Neural progenitor cell (in vitro differentiated cells): ENCODE measurements around the gene ASL. TPM values are rescaled to one million over a fixed set of nuclear protein-coding genes. Genes with fewer than 3 reads are reported as not detected.
"Not testable (repeated sequence)": the region's sequence is repeated elsewhere in the genome, so short reads cannot be mapped to it uniquely, and the experiment has no call there.

ENCODE experiments used
- DNase-seq: peaks from one replicate; pipeline ENCODE4 v3.0.0-alpha.2; 2016; ENCODE audit warnings: low spot score
- H2AFZ ChIP-seq: fragments of 200-600 bp; sonication (generic); replicated peaks from 2 replicates; pipeline ENCODE4 v1.6.1; 2016; ENCODE audit warnings: antibody characterized with exemption
- H3F3A ChIP-seq: fragments of 200-600 bp; sonication (generic); 2 replicates; pipeline ENCODE4 v1.6.1; 2016; ENCODE audit warnings: antibody characterized with exemption, low read depth
- H3K27ac ChIP-seq: fragments of 200-600 bp; sonication (generic); 2 replicates; pipeline ENCODE4 v1.5.1; 2016; ENCODE audit warnings: mild to moderate bottlenecking
- H3K27me3 ChIP-seq: fragments of 200-600 bp; sonication (generic); 2 replicates; pipeline ENCODE4 v1.6.1; 2016; ENCODE audit warnings: mild to moderate bottlenecking, moderate library complexity
- H3K36me3 ChIP-seq: fragments of 200-600 bp; sonication (generic); 2 replicates; pipeline ENCODE4 v1.5.1; 2016
- H3K4me1 ChIP-seq: fragments of 200-600 bp; sonication (generic); 2 replicates; pipeline ENCODE4 v1.6.1; 2016; ENCODE audit warnings: mixed run types
- H3K4me2 ChIP-seq: fragments of 200-600 bp; sonication (generic); 2 replicates; pipeline ENCODE4 v1.6.1; 2016
- H3K4me3 ChIP-seq: fragments of 200-600 bp; sonication (generic); 2 replicates; pipeline ENCODE4 v1.5.1; 2016
- H3K79me2 ChIP-seq: fragments of 200-600 bp; sonication (generic); 2 replicates; pipeline ENCODE4 v1.6.1; 2016; ENCODE audit warnings: low read depth
- H3K9ac ChIP-seq: fragments of 200-600 bp; sonication (generic); 2 replicates; pipeline ENCODE4 v1.6.1; 2016
- H3K9me3 ChIP-seq: fragments of 200-600 bp; sonication (generic); 2 replicates; pipeline ENCODE4 v1.5.1; 2016; ENCODE audit warnings: low read depth
- H4K20me1 ChIP-seq: fragments of 200-600 bp; sonication (generic); 2 replicates; pipeline ENCODE4 v1.6.1; 2016; ENCODE audit warnings: low read depth
- H3K27ac Mint-ChIP-seq: 3 replicates; pipeline ENCODE4 v1.8.0; 2021; ENCODE audit warnings: mixed read lengths
- H3K27me3 Mint-ChIP-seq: 2 replicates; pipeline ENCODE4 v1.8.0; 2022; ENCODE audit warnings: low read depth, mild to moderate bottlenecking, inconsistent platforms, moderate library complexity, mixed read lengths; ENCODE audit not compliant: insufficient read depth
- H3K36me3 Mint-ChIP-seq: 3 replicates; pipeline ENCODE4 v1.8.0; 2021; ENCODE audit warnings: mixed read lengths
- H3K4me1 Mint-ChIP-seq: 3 replicates; pipeline ENCODE4 v1.8.0; 2021; ENCODE audit warnings: mixed read lengths
- H3K4me3 Mint-ChIP-seq: 3 replicates; pipeline ENCODE4 v1.8.0; 2021; ENCODE audit warnings: mild to moderate bottlenecking, moderate library complexity, mixed read lengths
- H3K9me3 Mint-ChIP-seq: 3 replicates; pipeline ENCODE4 v1.8.0; 2020; ENCODE audit warnings: mixed read lengths
- CTCF ChIP-seq: fragments of 200-600 bp; sonication (generic); IDR thresholded peaks from 2 replicates; pipeline ENCODE4 v1.5.1; 2017; ENCODE audit warnings: antibody characterized with exemption, mild to moderate bottlenecking
- EZH2 ChIP-seq: fragments of 200-600 bp; sonication (generic); IDR thresholded peaks from 2 replicates; pipeline ENCODE4 v1.6.1; 2017; ENCODE audit warnings: antibody characterized with exemption, mild to moderate bottlenecking, moderate library complexity
- EZH2phosphoT487 ChIP-seq: fragments of 200-600 bp; sonication (generic); IDR thresholded peaks from 2 replicates; pipeline ENCODE4 v1.6.1; 2017; ENCODE audit warnings: antibody characterized with exemption
- total RNA-seq: library from RNA; depleted of rRNA; stranded (reverse); fragments of >200 nt; gene quantifications from 2 replicates; pipeline ENCODE4 v1.2.3, GENCODE V29; 2015; ENCODE audit warnings: low replicate concordance

The ASL gene
- total RNA-seq, 1 donor from 2014 or later, result 14.2 TPM

GRCh38 chr7:66043681-66044497 is 31.7 kb upstream of the ASL start:
- H3K4me1 ChIP-seq, result no peaks in the 10 kb centered on the region
- TF ChIP-seq EZH2 (no peak), CTCF (no peak), EZH2phosphoT487 (no peak)
- no peaks in the 10 kb centered on the region for H3K9me3 ChIP-seq
- peak overlapping the region; percentile 51 for H3K4me3 ChIP-seq
- no peak overlapping the region for H3K27ac ChIP-seq
- no peaks in the 10 kb centered on the region for H4K20me1 ChIP-seq
- H3K4me1 Mint-ChIP-seq, result peaks cover 2% of the 10 kb centered on the region
- peak overlapping the region; percentile 98 for H2AFZ ChIP-seq
- H3K4me2 ChIP-seq, result peak overlapping the region; percentile 75
- peaks cover 6% of the 10 kb centered on the region for H3K27me3 Mint-ChIP-seq
- no peak overlapping the region for H3K9ac ChIP-seq
- peak overlapping the region; percentile 67 for H3K4me3 Mint-ChIP-seq
- H3K79me2 ChIP-seq, result no peaks in the 10 kb centered on the region
- H3K36me3 ChIP-seq, result no peaks in the 10 kb centered on the region
- H3K9me3 Mint-ChIP-seq, result no peaks in the 10 kb centered on the region
- peaks cover 24% of the 10 kb centered on the region for H3K27me3 ChIP-seq
- no peaks in the 10 kb centered on the region for H3F3A ChIP-seq
- H3K36me3 Mint-ChIP-seq, result no peaks in the 10 kb centered on the region
- H3K27ac Mint-ChIP-seq, result no peak overlapping the region
- peak; percentile 73 for DNase-seq

DNA sequence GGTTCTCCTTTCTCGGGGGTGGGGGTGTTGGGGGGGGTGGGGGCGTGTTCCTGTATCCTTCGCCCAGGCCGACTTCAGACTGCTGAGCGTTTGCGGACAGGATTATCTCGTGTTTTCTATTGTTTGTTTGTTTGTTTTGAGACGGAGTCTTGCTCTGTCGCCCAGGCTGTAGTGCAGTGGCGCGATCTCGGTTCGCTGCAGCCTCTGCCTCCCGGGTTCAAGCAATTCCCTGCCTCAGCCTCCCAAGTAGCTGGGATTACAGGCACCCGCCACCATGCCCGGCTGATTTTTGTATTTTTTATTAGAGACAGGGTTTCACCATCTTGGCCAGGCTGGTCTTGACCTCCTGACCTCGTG is 31.1 kb upstream of the ASL start:
- H3K4me3 Mint-ChIP-seq, result peak overlapping the region; percentile 67
- not testable (repeated sequence) for H3K27ac Mint-ChIP-seq, DNase-seq, H3K27ac ChIP-seq, H3K4me1 ChIP-seq, H4K20me1 ChIP-seq, H3K27me3 Mint-ChIP-seq, H3K36me3 Mint-ChIP-seq, H3K36me3 ChIP-seq, H3K79me2 ChIP-seq, H3K9me3 ChIP-seq, H3K9me3 Mint-ChIP-seq, H3K4me1 Mint-ChIP-seq, H3F3A ChIP-seq, H3K9ac ChIP-seq
- Histone ChIP-seq H3K4me3 (peak overlapping the region; percentile 51), H3K27me3 (peaks cover 24% of the 10 kb centered on the region), H2AFZ (peak overlapping the region; percentile 98), H3K4me2 (peak overlapping the region; percentile 75)

DNA sequence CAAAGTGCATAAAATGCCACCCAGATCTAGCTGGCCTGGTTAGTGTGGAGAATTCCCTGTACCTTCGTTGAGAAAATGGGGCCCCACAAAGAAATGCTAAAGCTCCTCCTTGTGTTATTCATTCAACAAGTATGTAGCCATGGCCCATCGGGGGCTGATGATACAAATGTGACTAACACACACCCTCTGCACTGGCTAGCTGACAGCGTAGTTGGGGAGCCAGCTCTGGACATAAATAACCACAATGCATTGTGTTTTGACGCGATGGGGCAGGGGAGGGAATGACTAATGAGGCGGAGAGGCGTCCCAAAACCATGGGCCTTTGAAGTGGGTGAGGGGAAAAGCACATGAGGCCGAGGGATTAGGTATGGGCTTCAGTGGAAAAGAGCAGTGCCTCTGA is 28.2 kb upstream of the ASL start:
- Histone ChIP-seq H3K79me2 (no peaks in the 10 kb centered on the region), H3K36me3 (no peaks in the 10 kb centered on the region), H3K27me3 (peaks cover 24% of the 10 kb centered on the region), H2AFZ (no peak overlapping the region), H4K20me1 (no peaks in the 10 kb centered on the region), H3K27ac (no peak overlapping the region), H3K4me1 (no peaks in the 10 kb centered on the region), H3K4me3 (no peak overlapping the region), H3K9ac (no peak overlapping the region), H3K9me3 (no peaks in the 10 kb centered on the region), H3K4me2 (no peak overlapping the region), H3F3A (no peaks in the 10 kb centered on the region)
- Mint-ChIP-seq H3K4me3 (no peak overlapping the region), H3K9me3 (no peaks in the 10 kb centered on the region), H3K27ac (no peak overlapping the region), H3K4me1 (no peaks in the 10 kb centered on the region), H3K36me3 (no peaks in the 10 kb centered on the region), H3K27me3 (peaks cover 6% of the 10 kb centered on the region)
- TF ChIP-seq EZH2phosphoT487 (no peak), CTCF (no peak), EZH2 (no peak)
- DNase-seq, result no peak

DNA sequence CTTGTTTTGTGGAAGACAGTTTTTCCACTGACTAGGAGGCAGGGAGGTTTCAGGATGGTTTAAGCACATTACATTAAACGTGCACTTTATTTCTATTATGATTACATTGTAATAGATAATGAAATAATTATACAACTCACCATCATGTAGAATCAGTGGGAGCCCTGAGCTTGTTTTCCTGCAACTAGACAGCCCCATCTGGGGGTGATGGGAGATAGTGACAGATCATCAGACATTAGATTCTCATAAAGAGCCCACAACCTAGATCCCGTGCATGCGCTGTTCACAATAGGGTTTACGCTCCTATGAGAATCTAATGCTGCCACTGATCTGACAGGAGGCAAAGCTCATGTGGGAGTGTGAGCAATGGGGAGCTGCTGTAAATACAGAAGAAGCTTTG is 25.7 kb upstream of the ASL start:
- not testable (repeated sequence) for H3K9me3 Mint-ChIP-seq, H3K36me3 Mint-ChIP-seq, H3F3A ChIP-seq, H3K4me2 ChIP-seq, H3K27ac ChIP-seq, H3K27me3 ChIP-seq, DNase-seq, H3K79me2 ChIP-seq, H3K27me3 Mint-ChIP-seq, H3K4me3 Mint-ChIP-seq, H4K20me1 ChIP-seq, H3K9ac ChIP-seq, H3K4me3 ChIP-seq, H2AFZ ChIP-seq, H3K9me3 ChIP-seq, H3K27ac Mint-ChIP-seq, H3K4me1 ChIP-seq, H3K36me3 ChIP-seq, H3K4me1 Mint-ChIP-seq
- TF ChIP-seq CTCF, result peak; percentile 21
